A549 treated with ZK216348 at 1 μM for 4 hours (cell line): ENCODE measurements around the gene SNAI1. TPM values are rescaled to one million over a fixed set of nuclear protein-coding genes. Genes with fewer than 3 reads are reported as not detected.

Experiments
- total RNA-seq: library from RNA; stranded (reverse); fragments of 200-300 nt; extraction: Qiagen RNA extraction; gene quantifications from 5 replicates; pipeline ENCODE4 v1.2.3, GENCODE V29; 2022; ENCODE audit warnings: low read depth

SNAI1 gene
- total RNA-seq, result 7.7 to 15.0 TPM (median 12.8 TPM) in 5 replicates

DNA sequence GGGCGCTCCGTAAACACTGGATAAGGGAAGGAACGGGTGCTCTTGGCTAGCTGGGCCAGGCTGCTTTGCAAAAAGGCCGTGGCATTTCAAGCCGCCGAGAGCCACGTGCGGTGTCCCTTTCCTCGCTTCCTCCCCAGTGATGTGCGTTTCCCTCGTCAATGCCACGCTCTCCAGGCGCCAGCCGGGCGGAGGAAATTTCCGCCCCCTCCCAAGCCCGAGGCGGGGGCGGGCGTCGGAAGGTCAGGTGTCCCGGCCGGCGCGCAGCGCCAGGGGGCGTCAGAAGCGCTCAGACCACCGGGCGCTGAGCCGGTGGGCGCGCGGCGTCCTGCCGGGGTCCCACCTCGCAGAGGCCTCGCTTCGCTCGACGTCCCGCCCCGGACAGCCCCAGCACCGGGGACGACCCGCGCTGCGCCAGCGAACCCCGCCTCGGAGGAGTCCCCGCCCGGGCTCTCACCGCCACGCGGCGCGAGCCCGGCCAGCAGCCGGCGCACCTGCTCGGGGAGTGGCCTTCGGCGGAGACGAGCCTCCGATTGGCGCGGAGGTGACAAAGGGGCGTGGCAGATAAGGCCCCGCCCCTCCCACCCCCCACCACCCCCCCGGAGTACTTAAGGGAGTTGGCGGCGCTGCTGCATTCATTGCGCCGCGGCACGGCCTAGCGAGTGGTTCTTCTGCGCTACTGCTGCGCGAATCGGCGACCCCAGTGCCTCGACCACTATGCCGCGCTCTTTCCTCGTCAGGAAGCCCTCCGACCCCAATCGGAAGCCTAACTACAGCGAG, at the start of gene SNAI1:
Gene SNAI1 (plus strand): TSS at position 635 of the 777 bp plus-strand sequence. CDS start 80 bp downstream, at position 715.

GRCh38 chr20:49936153-49937026, 46.4 kb upstream of the SNAI1 start, which contains the start of gene RNF114:
Gene RNF114, plus strand, starts transcription at chr20:49936397. Its CDS starts 16 bp downstream, at chr20:49936413.

Other genes with a start within 250 kb of the SNAI1 start
- 6.2 to 9.6 TPM (median 9.0 TPM) in 5 replicates for gene SLC9A8, start 170.2 kb upstream of the SNAI1 start, total RNA-seq
- 5.3 to 8.8 TPM (median 8.3 TPM) in 5 replicates for gene SPATA2, start 67.5 kb upstream of the SNAI1 start, total RNA-seq
- gene RNF114, start 46.6 kb upstream of the SNAI1 start, total RNA-seq, result 51.1 to 68.2 TPM (median 58.4 TPM) in 5 replicates
- gene UBE2V1, start 130.2 kb downstream of the SNAI1 start, total RNA-seq, result 99.3 to 202 TPM (median 111 TPM) in 5 replicates
- 35.9 to 59.4 TPM (median 53.5 TPM) in 5 replicates for gene PEDS1, start 170.7 kb downstream of the SNAI1 start, total RNA-seq
- 136 to 385 TPM (median 308 TPM) in 5 replicates for gene CEBPB, start 207.8 kb downstream of the SNAI1 start, total RNA-seq